22Rv1 (cell line): ENCODE data around the gene SUN3.

ENCODE experiments used
- CTCF ChIP-seq: fragments of 450-650 bp; IDR thresholded peaks from 2 replicates; pipeline ENCODE4 v1.5.1; 2017; ENCODE audit warnings: mild to moderate bottlenecking
- ZFX ChIP-seq: fragments of 450-650 bp; IDR thresholded peaks from 2 replicates; pipeline ENCODE4 v1.6.1; 2017; ENCODE audit warnings: antibody characterized with exemption, borderline replicate concordance

- TF ChIP-seq CTCF = no peak
- no peak for TF ChIP-seq ZFX
Observed at GRCh38 chr7:47970761-47971160, 58.1 kb downstream of the SUN3 start.
